SK-N-SH (cell line): ENCODE results near the gene SNAI3. TPM values are rescaled to one million over a fixed set of nuclear protein-coding genes. Genes with fewer than 3 reads are reported as not detected.

ENCODE experiments used
- CTCF ChIA-PET: fragments of 300-600, 350-600 bp; formaldehyde crosslinking; extraction: SDS; loops from one replicate; lab custom pipeline; 2021; lab: Yijun Ruan, JAX
- POLR2A ChIA-PET: fragments of 350-600 bp; sonication (Branson Sonifier 250); formaldehyde crosslinking; extraction: SDS; loops from one replicate; lab custom pipeline; 2020; ENCODE audit warnings: antibody characterized with exemption, inconsistent platforms; lab: Yijun Ruan, JAX
- DNase-seq: peaks from one replicate; pipeline ENCODE4 v3.0.0; 2012
- H2AFZ ChIP-seq: fragments of 200-600 bp; sonication (generic); 2 replicates; pipeline ENCODE4 v1.8.1; 2016; ENCODE audit warnings: antibody characterized with exemption, mild to moderate bottlenecking, low read depth
- H3F3A ChIP-seq: fragments of 200-600 bp; sonication (generic); replicated peaks from 2 replicates; pipeline ENCODE3; 2016; ENCODE audit warnings: antibody characterized with exemption, mild to moderate bottlenecking; ENCODE audit not compliant: insufficient read depth
- H3K27ac ChIP-seq, 2 experiments: fragments of 200-500 bp in 1 of 2; fragments of 200-600 bp in 1 of 2; sonication (Bioruptor generic) in 1 of 2; sonication (generic), shearing (Covaris generic) in 1 of 2; 2 replicates each; pipeline versions ENCODE4 v1.5.1 to v1.6.1; 2014 to 2016; ENCODE audit warnings: low read depth in 2 of 2, inconsistent platforms in 1 of 2, low read length in 1 of 2, mild to moderate bottlenecking in 1 of 2, mixed read lengths in 1 of 2
- H3K27me3 ChIP-seq: fragments of 200-600 bp; sonication (generic), shearing (Covaris generic); 2 replicates; pipeline ENCODE4 v1.6.1; 2016; ENCODE audit warnings: mixed run types; ENCODE audit not compliant: insufficient read depth
- H3K36me3 ChIP-seq, 2 experiments: fragments of 200-500 bp in 1 of 2; fragments of 200-600 bp in 1 of 2; sonication (Bioruptor generic) in 1 of 2; sonication (generic) in 1 of 2; replicated peaks in 1 of 2; 2 replicates each; pipeline versions ENCODE3 to v1.5.1; 2014 to 2016; ENCODE audit warnings: low read length in 1 of 2, mild to moderate bottlenecking in 1 of 2; ENCODE audit not compliant: insufficient read depth in 2 of 2, control insufficient read depth in 1 of 2
- H3K4me1 ChIP-seq, 2 experiments: fragments of 200-500 bp in 1 of 2; fragments of 200-600 bp in 1 of 2; sonication (Bioruptor generic) in 1 of 2; sonication (generic), shearing (Covaris generic) in 1 of 2; 2 replicates each; pipeline versions ENCODE4 v1.5.1 to v1.6.1; 2014 to 2016; ENCODE audit warnings: low read depth in 1 of 2, low read length in 1 of 2, mixed run types in 1 of 2; ENCODE audit not compliant: insufficient read depth in 2 of 2, control insufficient read depth in 1 of 2
- H3K4me2 ChIP-seq: fragments of 200-600 bp; sonication (generic), shearing (Covaris generic); 2 replicates; pipeline ENCODE4 v1.6.1; 2017; ENCODE audit warnings: mixed run types
- H3K4me3 ChIP-seq, 2 experiments: fragments of 200-500 bp in 1 of 2; fragments of 200-600 bp in 1 of 2; sonication (Bioruptor generic) in 1 of 2; sonication (generic), shearing (Covaris generic) in 1 of 2; 2 replicates each; pipeline versions ENCODE4 v1.5.1 to v1.8.1; 2014 to 2016; ENCODE audit warnings: low read depth in 2 of 2, inconsistent platforms in 1 of 2, low read length in 1 of 2, mild to moderate bottlenecking in 1 of 2, mixed read lengths in 1 of 2, moderate library complexity in 1 of 2
- H3K79me2 ChIP-seq: fragments of 200-600 bp; sonication (generic); 2 replicates; pipeline ENCODE4 v1.8.1; 2017; ENCODE audit warnings: mild to moderate bottlenecking; ENCODE audit not compliant: insufficient read depth
- H3K9ac ChIP-seq: fragments of 200-600 bp; sonication (generic); 2 replicates; pipeline ENCODE4 v1.6.1; 2017; ENCODE audit warnings: mixed run types
- H3K9me2 ChIP-seq: fragments of 200-600 bp; sonication (generic); 2 replicates; pipeline ENCODE4 v1.6.1; 2017; ENCODE audit warnings: mixed run types
- H3K9me3 ChIP-seq: fragments of 200-600 bp; sonication (generic); 2 replicates; pipeline ENCODE4 v1.6.1; 2017; ENCODE audit warnings: mixed run types, mild to moderate bottlenecking, moderate library complexity
- H4K20me1 ChIP-seq: fragments of 200-600 bp; sonication (generic); 2 replicates; pipeline ENCODE4 v1.6.1; 2017; ENCODE audit warnings: mild to moderate bottlenecking, mixed run types; ENCODE audit not compliant: insufficient read depth
- EP300 ChIP-seq, 2 experiments: IDR thresholded peaks; 2 replicates each; pipeline versions ENCODE4 v1.4.0 to v1.6.1; 2012; ENCODE audit warnings: borderline replicate concordance in 1 of 2, low read depth in 1 of 2, low read length in 1 of 2
- EZH2phosphoT487 ChIP-seq: fragments of 200-600 bp; sonication (generic); IDR thresholded peaks from 2 replicates; pipeline ENCODE4 v1.6.1; 2017; ENCODE audit warnings: low read depth, mixed run types, mild to moderate bottlenecking, antibody characterized with exemption, moderate library complexity, borderline replicate concordance
- FOSL2 ChIP-seq: IDR thresholded peaks from 2 replicates; pipeline ENCODE4 v1.4.0; 2012; ENCODE audit warnings: low read depth, mild to moderate bottlenecking, moderate library complexity, borderline replicate concordance
- FOXM1 ChIP-seq: IDR thresholded peaks from 2 replicates; pipeline ENCODE4 v1.4.0; 2012; ENCODE audit warnings: low read depth, mild to moderate bottlenecking
- GABPA ChIP-seq: IDR thresholded peaks from 2 replicates; pipeline ENCODE4 v1.4.0; 2012; ENCODE audit warnings: low read depth, mild to moderate bottlenecking
- JUND ChIP-seq: IDR thresholded peaks from 2 replicates; pipeline ENCODE4 v1.4.0; 2012
- MEF2A ChIP-seq: IDR thresholded peaks from 2 replicates; pipeline ENCODE4 v1.4.0; 2012; ENCODE audit warnings: low read depth, borderline replicate concordance
- NRF1 ChIP-seq: IDR thresholded peaks from 2 replicates; pipeline ENCODE4 v1.6.1; 2012; ENCODE audit warnings: low read depth, mild to moderate bottlenecking, low read length
- RAD21 ChIP-seq: IDR thresholded peaks from 2 replicates; pipeline ENCODE4 v1.6.1; 2012; ENCODE audit warnings: mild to moderate bottlenecking, low read length
- REST ChIP-seq: IDR thresholded peaks from 2 replicates; pipeline ENCODE4 v1.6.1; 2012; ENCODE audit warnings: mild to moderate bottlenecking, low read depth, low read length, moderate library complexity
- RXRA ChIP-seq: IDR thresholded peaks from 2 replicates; pipeline ENCODE4 v1.4.0; 2012; ENCODE audit warnings: low read depth, mild to moderate bottlenecking, borderline replicate concordance
- SIN3A ChIP-seq: IDR thresholded peaks from 2 replicates; pipeline ENCODE4 v1.6.1; 2012; ENCODE audit warnings: low read depth, mild to moderate bottlenecking, low read length, moderate library complexity, borderline replicate concordance
- TCF12 ChIP-seq: IDR thresholded peaks from 2 replicates; pipeline ENCODE4 v1.4.0; 2012
- ZBTB33 ChIP-seq: IDR thresholded peaks from 2 replicates; pipeline ENCODE4 v1.4.0; 2012; ENCODE audit warnings: low read depth, borderline replicate concordance
- WGBS: methylation state at CpG from one replicate; pipeline ENCODE4 v1.1.6; 2017; ENCODE audit warnings: low lambda C conversion rate; 5-methylcytosine and 5-hydroxymethylcytosine counted together
- polyA plus RNA-seq, 3 experiments: library from polyadenylated mRNA; depleted of rRNA; stranded (reverse); fragments of >200 nt; gene quantifications; 2 replicates each; pipeline ENCODE4 v1.2.3, GENCODE V29; 2012
- TF ChIP-seq, protein P1 (sequence below): IDR thresholded peaks from 2 replicates; pipeline ENCODE4 v1.4.0; 2012; ENCODE audit warnings: low read depth, borderline replicate concordance
- TF ChIP-seq, protein P2 (sequence below): fragments of 150-350 bp; IDR thresholded peaks from 2 replicates; pipeline ENCODE4 v1.6.1; 2016; ENCODE audit warnings: mild to moderate bottlenecking, low read depth, low read length
- TF ChIP-seq, protein P3 (sequence below): fragments of 200-600 bp; sonication (generic); IDR thresholded peaks from 2 replicates; pipeline ENCODE4 v1.6.1; 2017; ENCODE audit warnings: antibody characterized with exemption, mild to moderate bottlenecking, moderate library complexity

SNAI3 gene
- polyA plus RNA-seq, 1 of the 3 experiments (the other 2 are of a cell fraction) = 0.03 TPM

DNA sequence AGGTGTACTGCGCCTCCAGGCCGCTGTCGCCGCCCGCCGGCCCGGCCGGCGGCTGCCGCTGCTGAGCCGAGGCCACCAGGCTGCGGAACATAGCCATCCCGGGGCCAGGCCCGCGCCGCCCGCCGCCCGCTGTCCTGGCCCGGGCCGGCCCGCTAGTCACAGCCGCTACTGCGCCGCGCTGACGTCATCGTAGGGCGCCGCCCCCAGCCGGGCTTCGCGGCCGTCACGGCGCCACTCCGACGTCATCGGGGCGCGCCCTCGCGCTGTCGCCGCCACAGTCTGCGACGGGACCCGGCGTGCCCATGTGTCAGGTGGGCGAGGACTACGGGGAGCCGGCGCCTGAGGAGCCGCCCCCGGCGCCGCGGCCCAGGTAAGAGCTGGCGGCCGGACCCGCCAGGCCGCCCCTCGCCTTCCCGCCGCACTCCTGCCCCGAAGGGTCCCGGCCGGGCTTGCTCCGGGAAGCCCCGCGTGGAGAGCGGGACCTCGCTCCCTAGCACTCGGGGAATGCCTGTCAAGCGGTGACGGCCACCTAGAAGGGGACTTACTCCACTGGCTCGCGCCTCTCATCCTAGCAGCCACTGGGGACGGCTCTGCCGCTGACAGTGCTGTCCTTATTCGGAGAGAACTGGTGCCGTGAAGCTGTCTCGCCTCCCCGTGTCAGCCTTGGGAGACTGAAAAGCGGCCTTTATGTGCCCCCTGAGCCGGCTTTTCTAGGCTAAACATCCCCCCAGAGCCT lies 20.1 kb upstream of the SNAI3 start, which contains the start of the genes CTU2 and RNF166 (continued):
- TF ChIP-seq, protein P1, sequence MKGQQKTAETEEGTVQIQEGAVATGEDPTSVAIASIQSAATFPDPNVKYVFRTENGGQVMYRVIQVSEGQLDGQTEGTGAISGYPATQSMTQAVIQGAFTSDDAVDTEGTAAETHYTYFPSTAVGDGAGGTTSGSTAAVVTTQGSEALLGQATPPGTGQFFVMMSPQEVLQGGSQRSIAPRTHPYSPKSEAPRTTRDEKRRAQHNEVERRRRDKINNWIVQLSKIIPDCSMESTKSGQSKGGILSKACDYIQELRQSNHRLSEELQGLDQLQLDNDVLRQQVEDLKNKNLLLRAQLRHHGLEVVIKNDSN = peak; percentile 46; the same call in 1 of the 2 replicates
- TF ChIP-seq, protein P2, sequence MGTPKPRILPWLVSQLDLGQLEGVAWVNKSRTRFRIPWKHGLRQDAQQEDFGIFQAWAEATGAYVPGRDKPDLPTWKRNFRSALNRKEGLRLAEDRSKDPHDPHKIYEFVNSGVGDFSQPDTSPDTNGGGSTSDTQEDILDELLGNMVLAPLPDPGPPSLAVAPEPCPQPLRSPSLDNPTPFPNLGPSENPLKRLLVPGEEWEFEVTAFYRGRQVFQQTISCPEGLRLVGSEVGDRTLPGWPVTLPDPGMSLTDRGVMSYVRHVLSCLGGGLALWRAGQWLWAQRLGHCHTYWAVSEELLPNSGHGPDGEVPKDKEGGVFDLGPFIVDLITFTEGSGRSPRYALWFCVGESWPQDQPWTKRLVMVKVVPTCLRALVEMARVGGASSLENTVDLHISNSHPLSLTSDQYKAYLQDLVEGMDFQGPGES = no peak
- TF ChIP-seq EP300 (IDR thresholded peaks at IDR 0.05; ENCODE audit: borderline replicate concordance in 1 of 2, low read depth in 1 of 2, low read length in 1 of 2) (no peak), REST (no peak)

- Histone ChIP-seq H4K20me1 (0 out of 2 replicates have a peak, but pooled peaks cover 6% of the 10 kb centered on the region), H3K4me3 (peak overlapping the region; percentile 94 to 99), H3K9me2 (no peaks in the 10 kb centered on the region), H2AFZ (no peak overlapping the region), H3K4me1 (peaks cover 9 to 16% of the 10 kb centered on the region in 2 experiments; a peak in 3 of 4 replicates), H3K4me2 (peak overlapping the region; percentile 97), H3K27ac (no peak overlapping the region), H3K36me3 (no peaks in the 10 kb centered on the region), H3K27me3 (no peaks in the 10 kb centered on the region), H3K79me2 (peaks cover 67% of the 10 kb centered on the region), H3F3A (peaks cover 8% of the 10 kb centered on the region), H3K9ac (peak overlapping the region; percentile 75), H3K9me3 (no peaks in the 10 kb centered on the region)
- no peak for DNase-seq
- CTCF ChIA-PET = interaction anchor here (1.9 kb wide), 1 partner anchor 31 kb away, joined by 7 read pairs; no protein-coding TSS in a partner anchor
- 2% methylated on average over 8 of the region's 57 CpGs for WGBS
- POLR2A ChIA-PET = no interaction called here
- TF ChIP-seq GABPA (no peak), RXRA (no peak), EZH2phosphoT487 (no peak), FOSL2 (no peak), SIN3A (no peak), TCF12 (no peak), JUND (no peak), NRF1 (no peak), ZBTB33 (no peak), FOXM1 (no peak), RAD21 (no peak), MEF2A (no peak)
- TF ChIP-seq, protein P3, sequence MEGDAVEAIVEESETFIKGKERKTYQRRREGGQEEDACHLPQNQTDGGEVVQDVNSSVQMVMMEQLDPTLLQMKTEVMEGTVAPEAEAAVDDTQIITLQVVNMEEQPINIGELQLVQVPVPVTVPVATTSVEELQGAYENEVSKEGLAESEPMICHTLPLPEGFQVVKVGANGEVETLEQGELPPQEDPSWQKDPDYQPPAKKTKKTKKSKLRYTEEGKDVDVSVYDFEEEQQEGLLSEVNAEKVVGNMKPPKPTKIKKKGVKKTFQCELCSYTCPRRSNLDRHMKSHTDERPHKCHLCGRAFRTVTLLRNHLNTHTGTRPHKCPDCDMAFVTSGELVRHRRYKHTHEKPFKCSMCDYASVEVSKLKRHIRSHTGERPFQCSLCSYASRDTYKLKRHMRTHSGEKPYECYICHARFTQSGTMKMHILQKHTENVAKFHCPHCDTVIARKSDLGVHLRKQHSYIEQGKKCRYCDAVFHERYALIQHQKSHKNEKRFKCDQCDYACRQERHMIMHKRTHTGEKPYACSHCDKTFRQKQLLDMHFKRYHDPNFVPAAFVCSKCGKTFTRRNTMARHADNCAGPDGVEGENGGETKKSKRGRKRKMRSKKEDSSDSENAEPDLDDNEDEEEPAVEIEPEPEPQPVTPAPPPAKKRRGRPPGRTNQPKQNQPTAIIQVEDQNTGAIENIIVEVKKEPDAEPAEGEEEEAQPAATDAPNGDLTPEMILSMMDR = no peak
- TF ChIP-seq, protein P1 = no peak
- TF ChIP-seq, protein P2 = no peak
These were observed 19.5 kb upstream of the SNAI3 start for GRCh38 chr16:88705801-88706228.
